ENCODE data around the gene RHEX.

Gene RHEX

GRCh38 chr1:206128196-206128595, 75.2 kb downstream of the RHEX start:
- TF ChIP-seq CTCF (IDR thresholded peaks at IDR 0.05; ENCODE audit: control extremely low read depth, extremely low read depth, low read depth, missing control alignments): no peak
- ChIA-PET POLR2A (no interaction called here), CTCF (interaction anchor here (1.0 to 1.5 kb wide), 5 partner anchors 9 to 151 kb away, joined by 3 to 5 read pairs (median 3); no protein-coding TSS in a partner anchor)
- DNase-seq (ENCODE audit: extremely low spot score): no peak

GRCh38 chr1:206131037-206131436, 78.1 kb downstream of the RHEX start:
- no peak for DNase-seq (ENCODE audit: extremely low spot score)
- CTCF ChIA-PET: interaction anchor here (1.8 to 2.1 kb wide), 3 partner anchors 15 to 25 kb away, joined by 5 to 7 read pairs (median 5); no protein-coding TSS in a partner anchor
- no peak for TF ChIP-seq CTCF (IDR thresholded peaks at IDR 0.05; ENCODE audit: control extremely low read depth, extremely low read depth, low read depth, missing control alignments)
- POLR2A ChIA-PET: no interaction called here

- ChIA-PET CTCF (interaction anchor here (0.7 to 1.6 kb wide), 5 partner anchors 15 to 389 kb away, joined by 3 to 5 read pairs (median 3); no protein-coding TSS in a partner anchor), POLR2A (no interaction called here)
- DNase-seq (ENCODE audit: extremely low spot score): no peak
- TF ChIP-seq CTCF (IDR thresholded peaks at IDR 0.05; ENCODE audit: control extremely low read depth, extremely low read depth, low read depth, missing control alignments): no peak
Measured at GRCh38 chr1:206133751-206134415, 80.9 kb downstream of the RHEX start.

GRCh38 chr1:206135248-206135647, 82.3 kb downstream of the RHEX start:
- ChIA-PET CTCF (interaction anchor here (1.1 kb wide), 1 partner anchor 158 kb away, joined by 5 read pairs; no protein-coding TSS in a partner anchor), POLR2A (no interaction called here)
- TF ChIP-seq CTCF (IDR thresholded peaks at IDR 0.05; ENCODE audit: control extremely low read depth, extremely low read depth, low read depth, missing control alignments): no peak
- DNase-seq (ENCODE audit: extremely low spot score): no peak

GRCh38 chr1:206136241-206136640, 83.3 kb downstream of the RHEX start:
- no peak for TF ChIP-seq CTCF (IDR thresholded peaks at IDR 0.05; ENCODE audit: control extremely low read depth, extremely low read depth, low read depth, missing control alignments)
- ChIA-PET CTCF (interaction anchor here (2.3 kb wide), 1 partner anchor 30 kb away, joined by 8 read pairs; no protein-coding TSS in a partner anchor), POLR2A (no interaction called here)
- no peak for DNase-seq (ENCODE audit: extremely low spot score)

GRCh38 chr1:206142011-206142410, 89.0 kb downstream of the RHEX start:
- ChIA-PET CTCF (no interaction called here), POLR2A (no interaction called here)
- no peak for DNase-seq (ENCODE audit: extremely low spot score)

More at GRCh38 chr1:206142011-206142410, 89.0 kb downstream of the RHEX start:
- no peak for TF ChIP-seq CTCF (IDR thresholded peaks at IDR 0.05; ENCODE audit: control extremely low read depth, extremely low read depth, low read depth, missing control alignments)
